ENCODE data around the gene AGRN. TPM values are rescaled to one million over a fixed set of nuclear protein-coding genes. Genes with fewer than 3 reads are reported as not detected.
A peak's percentile ranks its signal among the peaks of the same experiment; 100 is the strongest.
"Not testable (repeated sequence)": the region's sequence is repeated elsewhere in the genome, so short reads cannot be mapped to it uniquely, and the experiment has no call there.

AGRN gene
- total RNA-seq, 1 donor from 2014 or later, result 34.1 TPM

DNA sequence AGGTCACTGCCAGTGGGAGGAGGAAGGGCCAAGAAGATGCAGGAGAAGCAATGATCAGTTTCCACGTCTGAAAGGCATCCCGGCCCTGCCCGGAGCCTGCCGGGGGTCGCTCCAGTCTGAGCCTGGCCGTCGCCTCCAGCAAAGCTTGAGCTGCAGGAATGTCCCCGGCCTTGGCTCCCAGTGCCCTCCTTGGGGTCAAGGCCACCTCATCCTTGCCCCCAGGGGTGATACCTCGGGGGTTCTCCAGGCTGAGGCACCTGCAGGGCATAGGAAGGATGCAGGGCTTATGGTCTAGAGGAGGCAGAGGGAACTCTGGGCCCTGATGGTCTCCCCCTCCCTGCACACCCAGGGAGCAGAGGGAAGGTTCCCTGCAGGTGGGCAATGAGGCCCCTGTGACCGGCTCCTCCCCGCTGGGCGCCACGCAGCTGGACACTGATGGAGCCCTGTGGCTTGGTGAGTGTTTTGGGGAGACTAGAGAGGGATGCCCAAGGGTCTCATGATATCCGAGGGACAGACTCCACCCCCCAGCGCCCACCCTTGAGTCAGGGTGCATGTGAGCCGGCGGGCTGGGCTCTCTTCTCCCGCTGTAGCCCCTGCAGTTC lies 34.3 kb downstream of the AGRN start:
- no peak overlapping the region for H2AFZ ChIP-seq (replicated peaks)
- no peak for DNase-seq (ENCODE audit: low spot score)
- TF ChIP-seq EZH2 (IDR thresholded peaks at IDR 0.05) (no peak), EZH2phosphoT487 (IDR thresholded peaks at IDR 0.05) (no peak)
- TF ChIP-seq, protein P1, sequence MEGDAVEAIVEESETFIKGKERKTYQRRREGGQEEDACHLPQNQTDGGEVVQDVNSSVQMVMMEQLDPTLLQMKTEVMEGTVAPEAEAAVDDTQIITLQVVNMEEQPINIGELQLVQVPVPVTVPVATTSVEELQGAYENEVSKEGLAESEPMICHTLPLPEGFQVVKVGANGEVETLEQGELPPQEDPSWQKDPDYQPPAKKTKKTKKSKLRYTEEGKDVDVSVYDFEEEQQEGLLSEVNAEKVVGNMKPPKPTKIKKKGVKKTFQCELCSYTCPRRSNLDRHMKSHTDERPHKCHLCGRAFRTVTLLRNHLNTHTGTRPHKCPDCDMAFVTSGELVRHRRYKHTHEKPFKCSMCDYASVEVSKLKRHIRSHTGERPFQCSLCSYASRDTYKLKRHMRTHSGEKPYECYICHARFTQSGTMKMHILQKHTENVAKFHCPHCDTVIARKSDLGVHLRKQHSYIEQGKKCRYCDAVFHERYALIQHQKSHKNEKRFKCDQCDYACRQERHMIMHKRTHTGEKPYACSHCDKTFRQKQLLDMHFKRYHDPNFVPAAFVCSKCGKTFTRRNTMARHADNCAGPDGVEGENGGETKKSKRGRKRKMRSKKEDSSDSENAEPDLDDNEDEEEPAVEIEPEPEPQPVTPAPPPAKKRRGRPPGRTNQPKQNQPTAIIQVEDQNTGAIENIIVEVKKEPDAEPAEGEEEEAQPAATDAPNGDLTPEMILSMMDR (IDR thresholded peaks at IDR 0.05), result no peak
- peaks cover 10% of the 10 kb centered on the region for H3K4me1 ChIP-seq
- Mint-ChIP-seq H3K4me3 (no peak overlapping the region), H3K4me1 (peaks cover 13% of the 10 kb centered on the region), H3K9me3 (no peaks in the 10 kb centered on the region), H3K36me3 (peaks cover 13% of the 10 kb centered on the region), H3K27ac (no peak overlapping the region), H3K27me3 (ENCODE audit: insufficient read depth, low read depth) (peaks cover 13% of the 10 kb centered on the region)
- no peak overlapping the region for H3K4me3 ChIP-seq
- H3K79me2 ChIP-seq (ENCODE audit: low read depth), result no peaks in the 10 kb centered on the region
- no peaks in the 10 kb centered on the region for H3K9me3 ChIP-seq (ENCODE audit: low read depth)
- H3K36me3 ChIP-seq, result no peaks in the 10 kb centered on the region
- H3K27ac ChIP-seq, result no peak overlapping the region
- peaks cover 6% of the 10 kb centered on the region for H4K20me1 ChIP-seq (ENCODE audit: low read depth)
- peaks cover 6% of the 10 kb centered on the region for H3F3A ChIP-seq (ENCODE audit: low read depth)
- peaks cover 25% of the 10 kb centered on the region for H3K27me3 ChIP-seq
- H3K9ac ChIP-seq, result no peak overlapping the region
- no peak overlapping the region for H3K4me2 ChIP-seq

- H3K27me3 ChIP-seq, result peaks cover 32% of the 10 kb centered on the region
- no peak overlapping the region for H3K4me3 ChIP-seq
- no peaks in the 10 kb centered on the region for H3K79me2 ChIP-seq (ENCODE audit: low read depth)
- Mint-ChIP-seq H3K27ac (no peak overlapping the region), H3K4me1 (peaks cover 13% of the 10 kb centered on the region), H3K36me3 (peaks cover 13% of the 10 kb centered on the region), H3K27me3 (ENCODE audit: insufficient read depth, low read depth) (peaks cover 14% of the 10 kb centered on the region), H3K4me3 (no peak overlapping the region), H3K9me3 (no peaks in the 10 kb centered on the region)
- H2AFZ ChIP-seq (replicated peaks), result no peak overlapping the region
- H3K27ac ChIP-seq, result no peak overlapping the region
- H3K4me2 ChIP-seq, result no peak overlapping the region
- TF ChIP-seq, protein P1 (IDR thresholded peaks at IDR 0.05), result no peak
- TF ChIP-seq EZH2 (IDR thresholded peaks at IDR 0.05) (no peak), EZH2phosphoT487 (IDR thresholded peaks at IDR 0.05) (no peak)
- peaks cover 7% of the 10 kb centered on the region for H4K20me1 ChIP-seq (ENCODE audit: low read depth)
- no peaks in the 10 kb centered on the region for H3K36me3 ChIP-seq
- DNase-seq (ENCODE audit: low spot score), result no peak
- no peak overlapping the region for H3K9ac ChIP-seq
- H3K4me1 ChIP-seq, result peaks cover 13% of the 10 kb centered on the region
- H3K9me3 ChIP-seq (ENCODE audit: low read depth), result no peaks in the 10 kb centered on the region
- peaks cover 6% of the 10 kb centered on the region for H3F3A ChIP-seq (ENCODE audit: low read depth)
Measured at GRCh38 chr1:1054971-1055370, 35.1 kb downstream of the AGRN start.

GRCh38 chr1:1055841-1056736 lies 36.2 kb downstream of the AGRN start:
- Mint-ChIP-seq H3K4me3 (peak overlapping the region; percentile 47), H3K4me1 (peaks cover 16% of the 10 kb centered on the region), H3K27ac (peak overlapping the region; percentile 57), H3K36me3 (peaks cover 11% of the 10 kb centered on the region), H3K9me3 (no peaks in the 10 kb centered on the region), H3K27me3 (ENCODE audit: insufficient read depth, low read depth) (peaks cover 19% of the 10 kb centered on the region)
- Histone ChIP-seq H3K4me3 (no peak overlapping the region), H3K27ac (no peak overlapping the region), H3K4me1 (peaks cover 13% of the 10 kb centered on the region), H3K27me3 (peaks cover 44% of the 10 kb centered on the region), H2AFZ (replicated peaks) (no peak overlapping the region), H3K4me2 (no peak overlapping the region), H3F3A (ENCODE audit: low read depth) (peaks cover 6% of the 10 kb centered on the region), H3K9ac (no peak overlapping the region), H3K79me2 (ENCODE audit: low read depth) (no peaks in the 10 kb centered on the region), H4K20me1 (ENCODE audit: low read depth) (peaks cover 15% of the 10 kb centered on the region), H3K36me3 (no peaks in the 10 kb centered on the region), H3K9me3 (ENCODE audit: low read depth) (no peaks in the 10 kb centered on the region)
- no peak for DNase-seq (ENCODE audit: low spot score)
- no peak for TF ChIP-seq EZH2phosphoT487 (IDR thresholded peaks at IDR 0.05)
- TF ChIP-seq, protein P1 (IDR thresholded peaks at IDR 0.05), result no peak
- TF ChIP-seq EZH2 (IDR thresholded peaks at IDR 0.05), result no peak

- Mint-ChIP-seq H3K4me1 (peaks cover 16% of the 10 kb centered on the region), H3K27me3 (ENCODE audit: insufficient read depth, low read depth) (peaks cover 21% of the 10 kb centered on the region)
- H3K36me3 Mint-ChIP-seq, result not testable (repeated sequence)
Measured at GRCh38 chr1:1057769-1058087, 37.8 kb downstream of the AGRN start.

More at GRCh38 chr1:1057769-1058087, 37.8 kb downstream of the AGRN start:
- H3K27me3 ChIP-seq, result peaks cover 60% of the 10 kb centered on the region
- not testable (repeated sequence) for H3K9me3 Mint-ChIP-seq; H3K27ac ChIP-seq; H3K79me2 ChIP-seq (ENCODE audit: low read depth); H3F3A ChIP-seq (ENCODE audit: low read depth); DNase-seq (ENCODE audit: low spot score); H3K27ac Mint-ChIP-seq; H3K4me2 ChIP-seq; H3K36me3 ChIP-seq; H2AFZ ChIP-seq (replicated peaks); H3K9ac ChIP-seq; H3K4me3 ChIP-seq; H3K9me3 ChIP-seq (ENCODE audit: low read depth)
- peaks cover 25% of the 10 kb centered on the region for H4K20me1 ChIP-seq (ENCODE audit: low read depth)
- peak overlapping the region; percentile 84 for H3K4me3 Mint-ChIP-seq
- peaks cover 17% of the 10 kb centered on the region for H3K4me1 ChIP-seq
